Upper lobe of right lung (tissue), 1 donor: Measurements from ENCODE around the gene ATP2B1. TPM values are rescaled to one million over a fixed set of nuclear protein-coding genes. Genes with fewer than 3 reads are reported as not detected.

ENCODE experiments used
- ATAC-seq: fragments of 200-7000 bp; cut with Tn5 transposase; one replicate; pipeline ENCODE4 v1.9.1; 2020; ENCODE audit warnings: mild to moderate bottlenecking, moderate library complexity
- DNase-seq: peaks from one replicate; pipeline ENCODE4 v3.0.0-alpha.2; 2020
- H3K27ac ChIP-seq: fragments of 200-600 bp; one replicate; pipeline ENCODE4 v1.8.0; 2022
- H3K27me3 ChIP-seq: fragments of 200-600 bp; one replicate; pipeline ENCODE4 v1.8.0; 2022; ENCODE audit warnings: mild to moderate bottlenecking
- H3K36me3 ChIP-seq: fragments of 200-600 bp; one replicate; pipeline ENCODE4 v1.8.0; 2022
- H3K4me1 ChIP-seq: fragments of 200-600 bp; one replicate; pipeline ENCODE4 v1.8.0; 2022
- H3K4me3 ChIP-seq: fragments of 200-600 bp; one replicate; pipeline ENCODE4 v1.8.0; 2022; ENCODE audit warnings: mild to moderate bottlenecking
- H3K9me3 ChIP-seq: fragments of 200-600 bp; one replicate; pipeline ENCODE4 v1.8.0; 2022
- CTCF ChIP-seq: fragments of 200-600 bp; IDR thresholded peaks from one replicate; pipeline ENCODE4 v1.8.0; 2022; ENCODE audit warnings: antibody characterized with exemption
- intact Hi-C: fragments of 100-400 bp; cut with DNase I; formaldehyde crosslinking; loops from one replicate; pipeline ENCODE4 v1.11.0; 2022
- total RNA-seq: library from RNA; stranded (reverse); fragmentation: NEBNext Ultra II Directional; extraction: Animal tissue kit (Norgen Biotek cat#: 25700); gene quantifications from one replicate; pipeline ENCODE4 v1.2.1, GENCODE V29; 2021
- donor health status: DM: no; HTN: yes; CAD: no; lungs with severe emphysema.

The ATP2B1 gene
- total RNA-seq, 1 donor from 2014 or later: 46.6 TPM

GRCh38 chr12:89679631-89680030 lies 29.0 kb downstream of the ATP2B1 start:
- no peak for DNase-seq
- Histone ChIP-seq H3K36me3 (no peaks in the 10 kb centered on the region), H3K4me1 (no peaks in the 10 kb centered on the region), H3K27ac (no peak overlapping the region), H3K9me3 (peaks cover 7% of the 10 kb centered on the region), H3K4me3 (no peak overlapping the region), H3K27me3 (no peaks in the 10 kb centered on the region)
- TF ChIP-seq CTCF: no peak
- no peak for ATAC-seq
- intact Hi-C loops: no loop called here

GRCh38 chr12:89678225-89678624 lies 30.4 kb downstream of the ATP2B1 start:
- TF ChIP-seq CTCF: no peak
- H3K27me3 ChIP-seq: no peaks in the 10 kb centered on the region
- H3K36me3 ChIP-seq: no peaks in the 10 kb centered on the region
- H3K27ac ChIP-seq: no peak overlapping the region
- ATAC-seq (no peak), DNase-seq (no peak)
- H3K4me3 ChIP-seq: no peak overlapping the region
- H3K4me1 ChIP-seq: no peaks in the 10 kb centered on the region
- intact Hi-C loops: no loop called here
- peaks cover 7% of the 10 kb centered on the region for H3K9me3 ChIP-seq

GRCh38 chr12:89676930-89677329 lies 31.7 kb downstream of the ATP2B1 start:
- ATAC-seq (no peak), DNase-seq (no peak)
- TF ChIP-seq CTCF: no peak
- intact Hi-C loops: no loop called here
- H3K36me3 ChIP-seq: no peaks in the 10 kb centered on the region
- H3K9me3 ChIP-seq: no peaks in the 10 kb centered on the region
- no peaks in the 10 kb centered on the region for H3K27me3 ChIP-seq
- no peak overlapping the region for H3K4me3 ChIP-seq
- H3K4me1 ChIP-seq: no peaks in the 10 kb centered on the region
- no peak overlapping the region for H3K27ac ChIP-seq

GRCh38 chr12:89674326-89674942 lies 34.2 kb downstream of the ATP2B1 start:
- no peaks in the 10 kb centered on the region for H3K4me1 ChIP-seq

GRCh38 chr12:89673603-89674002 lies 35.0 kb downstream of the ATP2B1 start:
- no peak for TF ChIP-seq CTCF
- no peaks in the 10 kb centered on the region for H3K9me3 ChIP-seq
- intact Hi-C loops: no loop called here
- ATAC-seq (no peak), DNase-seq (no peak)
- no peak overlapping the region for H3K27ac ChIP-seq
- no peaks in the 10 kb centered on the region for H3K4me1 ChIP-seq
- no peaks in the 10 kb centered on the region for H3K27me3 ChIP-seq
- no peaks in the 10 kb centered on the region for H3K36me3 ChIP-seq
- H3K4me3 ChIP-seq: no peak overlapping the region

More at GRCh38 chr12:89674326-89674942, 34.2 kb downstream of the ATP2B1 start:
- no peaks in the 10 kb centered on the region for H3K9me3 ChIP-seq
- intact Hi-C loops: no loop called here
- TF ChIP-seq CTCF: no peak
- no peak for DNase-seq
- ATAC-seq: no peak
- H3K36me3 ChIP-seq: no peaks in the 10 kb centered on the region
- H3K4me3 ChIP-seq: no peak overlapping the region
- no peak overlapping the region for H3K27ac ChIP-seq
- no peaks in the 10 kb centered on the region for H3K27me3 ChIP-seq

- H3K27me3 ChIP-seq: no peaks in the 10 kb centered on the region
- no peaks in the 10 kb centered on the region for H3K36me3 ChIP-seq
- no peak overlapping the region for H3K27ac ChIP-seq
- DNase-seq: no peak
- intact Hi-C loops: no loop called here
- TF ChIP-seq CTCF: no peak
- H3K4me1 ChIP-seq: no peaks in the 10 kb centered on the region
- ATAC-seq: no peak
- no peaks in the 10 kb centered on the region for H3K9me3 ChIP-seq
- no peak overlapping the region for H3K4me3 ChIP-seq
Measured at GRCh38 chr12:89672589-89672979, 36.1 kb downstream of the ATP2B1 start.
